Kidney glomerular epithelial cell (primary cell): ENCODE data around the gene ATP6V1G2.
"Not testable (repeated sequence)": the region's sequence is repeated elsewhere in the genome, so short reads cannot be mapped to it uniquely, and the experiment has no call there.

ENCODE experiments used
- DNase-seq: peaks from one replicate; lab custom pipeline; 2025; lab: John Stamatoyannopoulos, UW

The ATP6V1G2 gene

DNA sequence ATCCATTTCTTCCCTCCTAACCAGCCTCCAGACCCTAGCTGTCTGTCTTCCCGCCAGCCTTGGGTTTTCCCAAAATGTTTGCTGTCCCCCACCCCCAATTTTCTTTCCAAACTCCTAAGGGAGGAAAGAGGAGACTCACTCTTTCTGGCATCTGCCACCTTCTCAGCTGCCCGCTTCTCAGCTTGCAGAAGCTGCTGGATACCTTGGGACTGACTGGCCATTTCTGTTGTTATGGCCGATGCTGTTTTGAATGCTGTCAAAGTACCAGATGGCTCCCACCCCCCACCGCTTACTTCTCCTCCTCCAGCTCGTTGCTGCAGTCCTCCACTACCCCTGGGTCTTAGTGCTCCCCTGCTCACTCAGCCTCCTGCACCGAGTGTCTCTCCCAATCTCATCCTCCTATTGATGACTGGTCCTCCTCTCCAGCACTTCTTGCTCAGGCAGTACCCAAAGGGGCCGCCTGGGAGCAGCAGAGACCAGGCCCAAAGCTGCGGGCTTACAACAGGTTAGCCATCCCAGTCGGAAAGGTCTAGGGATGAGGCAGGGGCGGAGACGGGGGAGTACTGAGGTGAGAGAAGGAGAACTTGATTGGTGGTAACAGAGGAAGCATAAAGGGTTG lies at the start of gene ATP6V1G2:
Gene ATP6V1G2, minus strand, starts transcription at position 270 of the 619 bp plus-strand sequence. Its CDS starts 49 bp downstream, at position 221.
- peak; percentile 93 for DNase-seq

- no peak for DNase-seq
Measured at GRCh38 chr6:31592396-31592771, 46.0 kb upstream of the ATP6V1G2 start.

- DNase-seq, result not testable (repeated sequence)
Measured at GRCh38 chr6:31590691-31591090, 44.3 kb upstream of the ATP6V1G2 start.

DNA sequence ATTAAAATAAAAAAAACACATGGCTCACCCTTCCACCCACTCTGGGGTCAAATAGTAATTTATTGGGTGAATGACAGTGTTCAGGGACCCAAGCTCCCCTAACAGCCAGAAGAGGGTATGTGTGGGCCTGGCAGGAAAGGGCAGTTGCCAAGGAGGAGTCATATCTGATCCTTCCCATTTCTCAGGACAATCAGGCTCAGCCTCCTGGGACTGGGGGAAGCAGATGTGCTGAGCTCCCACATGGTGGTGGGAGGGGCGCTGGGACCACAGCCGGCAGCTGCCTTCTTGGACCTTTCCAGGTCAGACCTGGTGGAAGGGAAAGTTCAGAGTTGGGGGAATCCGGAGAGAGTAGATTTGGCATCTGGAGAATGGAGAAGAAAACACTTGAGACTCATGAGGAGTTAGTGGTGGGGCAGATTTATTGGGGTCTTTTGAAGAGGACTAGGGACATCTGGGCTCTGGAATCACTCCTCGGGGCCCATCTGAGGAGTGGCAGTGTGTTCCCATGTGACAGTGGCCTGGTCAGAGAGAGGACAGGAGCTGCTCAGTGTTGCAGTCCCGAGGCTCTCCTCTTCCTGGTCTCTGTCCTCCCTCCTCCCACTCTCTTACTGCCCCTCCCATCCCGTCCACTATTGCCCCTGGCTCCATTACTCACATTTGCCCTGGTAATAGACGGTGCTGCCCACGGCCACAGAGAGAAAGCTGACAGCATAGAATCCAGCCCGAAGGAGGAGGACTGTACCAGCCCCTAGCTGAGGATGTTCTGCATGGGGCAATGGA lies 42.7 kb upstream of the ATP6V1G2 start:
- DNase-seq, result no peak

GRCh38 chr6:31587791-31588777 lies 41.7 kb upstream of the ATP6V1G2 start:
- no peak for DNase-seq

DNA sequence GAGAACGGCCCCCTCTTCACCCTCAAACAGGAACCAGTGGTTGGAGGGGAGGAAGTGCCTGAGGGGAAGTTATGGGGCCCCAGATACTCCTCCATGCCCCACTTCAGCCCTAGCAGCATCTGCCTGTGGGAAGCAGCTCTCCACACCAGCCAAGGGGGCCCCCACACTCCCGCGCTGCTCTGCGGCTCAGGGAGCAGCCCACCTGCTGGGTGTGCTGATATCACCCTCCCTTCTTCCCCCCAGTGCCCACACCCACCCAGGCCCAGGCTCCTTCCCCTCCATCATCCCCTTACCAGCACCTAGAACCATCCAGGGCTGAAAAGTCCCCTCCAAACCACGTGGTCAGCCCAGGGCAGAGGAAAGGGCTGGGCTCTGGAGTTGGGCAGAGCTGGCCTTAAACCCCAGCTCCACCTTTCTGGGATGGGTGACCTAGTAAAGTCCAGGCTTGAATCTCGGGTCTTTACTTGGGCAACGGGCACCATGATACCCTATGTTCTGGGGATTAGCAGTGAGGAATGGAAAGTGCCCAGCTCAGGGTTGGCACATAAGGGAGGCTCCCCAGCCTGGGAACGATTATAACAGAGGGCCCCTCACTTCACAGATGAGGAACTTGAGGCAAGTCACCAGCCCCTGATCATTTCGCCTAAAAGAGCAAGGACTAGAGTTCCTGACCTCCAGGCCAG lies 40.3 kb upstream of the ATP6V1G2 start:
- no peak for DNase-seq

DNA sequence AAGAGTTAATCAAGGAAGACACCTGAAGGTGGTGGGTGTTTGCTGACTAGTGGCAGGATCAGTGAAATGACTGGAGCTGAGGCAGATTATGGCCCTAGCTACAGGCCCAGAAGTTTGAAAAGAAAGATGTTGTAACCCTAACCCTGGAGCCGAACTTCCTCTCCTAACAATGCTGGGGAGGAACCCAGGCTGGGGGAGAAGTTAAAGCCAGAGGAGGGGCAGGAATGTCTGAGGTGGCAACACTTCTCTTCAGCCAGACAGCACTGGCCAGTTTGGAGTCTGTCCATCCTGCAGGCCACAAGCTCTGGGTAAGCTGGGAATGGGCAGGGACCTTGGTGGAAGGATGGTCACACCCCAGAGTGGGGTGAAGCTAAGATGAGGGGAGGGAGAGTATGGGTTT lies 39.6 kb upstream of the ATP6V1G2 start, which contains the start of gene LST1:
Gene LST1, plus strand, starts transcription at position 270 of the 400 bp plus-strand sequence. CDS start 1,023 bp downstream, outside the sequence.
- DNase-seq, result no peak

- no peak for DNase-seq
Measured at GRCh38 chr6:31585491-31585890, 39.1 kb upstream of the ATP6V1G2 start.

DNA sequence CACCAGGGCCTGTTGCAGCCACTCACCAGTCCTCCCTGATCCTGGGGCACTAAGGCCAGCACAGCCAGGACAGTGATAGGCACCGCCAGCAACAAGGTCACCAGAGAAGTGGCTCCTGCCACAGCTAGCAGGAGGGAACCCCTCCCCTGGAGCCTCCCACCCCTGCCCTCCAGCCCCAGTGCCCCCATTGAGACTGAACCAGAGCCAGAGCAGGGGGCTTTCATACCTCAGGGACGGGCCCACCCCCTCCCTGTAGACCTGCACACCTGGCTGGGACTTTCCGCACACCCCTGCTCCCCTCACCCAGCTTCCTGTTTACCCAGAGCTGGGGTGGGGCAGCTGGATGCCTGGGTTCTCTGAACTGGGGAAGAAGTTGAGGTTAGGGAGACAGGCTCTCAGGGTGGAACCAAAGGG lies 35.8 kb upstream of the ATP6V1G2 start, which contains the start of gene LTB:
Gene LTB, minus strand, starts transcription at position 195 of the 414 bp plus-strand sequence. Its CDS starts 7 bp downstream, at position 188.
- DNase-seq, result no peak

- DNase-seq, result no peak
Measured at GRCh38 chr6:31581434-31582229, 35.2 kb upstream of the ATP6V1G2 start.

- peak; percentile 83 for DNase-seq
Measured at GRCh38 chr6:31580807-31581433, 34.5 kb upstream of the ATP6V1G2 start.

DNA sequence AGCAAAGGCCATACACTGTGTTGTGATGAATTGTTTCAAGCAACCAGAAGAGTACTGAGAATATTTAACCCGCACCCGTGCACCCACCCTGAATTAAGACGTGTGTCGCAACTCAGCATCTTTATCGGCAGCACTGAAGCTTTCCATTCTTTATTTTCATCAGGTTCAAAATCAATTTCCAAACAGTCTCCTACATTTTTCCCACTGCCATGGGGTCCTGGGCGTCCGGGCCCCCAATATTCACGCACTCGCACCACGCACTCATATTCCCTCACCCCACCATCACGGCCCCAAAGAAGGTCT lies 34.0 kb upstream of the ATP6V1G2 start:
- DNase-seq, result no peak

GRCh38 chr6:31579546-31580437 lies 33.4 kb upstream of the ATP6V1G2 start:
- no peak for DNase-seq

GRCh38 chr6:31579119-31579505 lies 32.7 kb upstream of the ATP6V1G2 start:
- no peak for DNase-seq

- DNase-seq, result peak; percentile 76
Measured at GRCh38 chr6:31578184-31579118, 32.0 kb upstream of the ATP6V1G2 start.

DNA sequence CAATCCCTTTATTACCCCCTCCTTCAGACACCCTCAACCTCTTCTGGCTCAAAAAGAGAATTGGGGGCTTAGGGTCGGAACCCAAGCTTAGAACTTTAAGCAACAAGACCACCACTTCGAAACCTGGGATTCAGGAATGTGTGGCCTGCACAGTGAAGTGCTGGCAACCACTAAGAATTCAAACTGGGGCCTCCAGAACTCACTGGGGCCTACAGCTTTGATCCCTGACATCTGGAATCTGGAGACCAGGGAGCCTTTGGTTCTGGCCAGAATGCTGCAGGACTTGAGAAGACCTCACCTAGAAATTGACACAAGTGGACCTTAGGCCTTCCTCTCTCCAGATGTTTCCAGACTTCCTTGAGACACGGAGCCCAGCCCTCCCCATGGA lies 31.2 kb upstream of the ATP6V1G2 start:
- no peak for DNase-seq

DNA sequence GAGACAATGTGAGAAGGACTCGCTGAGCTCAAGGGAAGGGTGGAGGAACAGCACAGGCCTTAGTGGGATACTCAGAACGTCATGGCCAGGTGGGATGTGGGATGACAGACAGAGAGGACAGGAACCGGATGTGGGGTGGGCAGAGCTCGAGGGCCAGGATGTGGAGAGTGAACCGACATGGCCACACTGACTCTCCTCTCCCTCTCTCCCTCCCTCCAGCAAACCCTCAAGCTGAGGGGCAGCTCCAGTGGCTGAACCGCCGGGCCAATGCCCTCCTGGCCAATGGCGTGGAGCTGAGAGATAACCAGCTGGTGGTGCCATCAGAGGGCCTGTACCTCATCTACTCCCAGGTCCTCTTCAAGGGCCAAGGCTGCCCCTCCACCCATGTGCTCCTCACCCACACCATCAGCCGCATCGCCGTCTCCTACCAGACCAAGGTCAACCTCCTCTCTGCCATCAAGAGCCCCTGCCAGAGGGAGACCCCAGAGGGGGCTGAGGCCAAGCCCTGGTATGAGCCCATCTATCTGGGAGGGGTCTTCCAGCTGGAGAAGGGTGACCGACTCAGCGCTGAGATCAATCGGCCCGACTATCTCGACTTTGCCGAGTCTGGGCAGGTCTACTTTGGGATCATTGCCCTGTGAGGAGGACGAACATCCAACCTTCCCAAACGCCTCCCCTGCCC lies 30.6 kb upstream of the ATP6V1G2 start:
- no peak for DNase-seq
